HEK293 (cell line): ENCODE results near the gene FNDC1.

Source experiments
- PRDM10 ChIP-seq: fragments of 450-650 bp; formaldehyde crosslinking; IDR thresholded peaks from 2 replicates; pipeline ENCODE4 v1.5.1; 2016; ENCODE audit warnings: missing biosample characterization, missing genetic modification characterization
- SALL2 ChIP-seq: fragments of 450-650 bp; formaldehyde crosslinking; IDR thresholded peaks from 2 replicates; pipeline ENCODE4 v1.5.0; 2017; ENCODE audit warnings: missing biosample characterization, mild to moderate bottlenecking, missing genetic modification characterization, borderline replicate concordance
- SETDB1 ChIP-seq: IDR thresholded peaks from one replicate; pipeline ENCODE4 v1.6.1; 2017; ENCODE audit warnings: mild to moderate bottlenecking, low read length, moderate library complexity, mixed read lengths; ENCODE audit not compliant: insufficient read length
- SP7 ChIP-seq: fragments of 450-650 bp; formaldehyde crosslinking; IDR thresholded peaks from 2 replicates; pipeline ENCODE4 v1.5.1; 2016; ENCODE audit warnings: missing biosample characterization, missing genetic modification characterization
- ZBTB26 ChIP-seq: fragments of 450-650 bp; formaldehyde crosslinking; optimal IDR thresholded peaks from 2 replicates; pipeline ENCODE3; 2016; ENCODE audit warnings: missing biosample characterization, mild to moderate bottlenecking, missing genetic modification characterization
- ZBTB44 ChIP-seq: fragments of 450-650 bp; IDR thresholded peaks from 2 replicates; pipeline ENCODE4 v1.5.1; 2018; ENCODE audit warnings: missing biosample characterization, mild to moderate bottlenecking, missing genetic modification characterization
- ZBTB49 ChIP-seq: fragments of 450-650 bp; formaldehyde crosslinking; IDR thresholded peaks from 2 replicates; pipeline ENCODE4 v1.5.1; 2016; ENCODE audit warnings: missing biosample characterization, missing genetic modification characterization, low read depth
- ZEB2 ChIP-seq: fragments of 450-650 bp; formaldehyde crosslinking; IDR thresholded peaks from 2 replicates; pipeline ENCODE4 v1.5.1; 2016; ENCODE audit warnings: missing biosample characterization, missing genetic modification characterization
- ZNF132 ChIP-seq: fragments of 450-650 bp; formaldehyde crosslinking; IDR thresholded peaks from 2 replicates; pipeline ENCODE4 v1.5.1; 2017; ENCODE audit warnings: missing biosample characterization, missing genetic modification characterization, borderline replicate concordance
- ZNF175 ChIP-seq: fragments of 450-650 bp; formaldehyde crosslinking; IDR thresholded peaks from 2 replicates; pipeline ENCODE4 v1.5.1; 2016; ENCODE audit warnings: missing biosample characterization, missing genetic modification characterization
- ZNF18 ChIP-seq: fragments of 450-650 bp; formaldehyde crosslinking; IDR thresholded peaks from 2 replicates; pipeline ENCODE4 v1.5.1; 2016; ENCODE audit warnings: missing biosample characterization, missing genetic modification characterization
- ZNF202 ChIP-seq: fragments of 450-650 bp; formaldehyde crosslinking; IDR thresholded peaks from 2 replicates; pipeline ENCODE4 v1.5.1; 2016; ENCODE audit warnings: missing biosample characterization, missing genetic modification characterization, borderline replicate concordance
- ZNF341 ChIP-seq: fragments of 450-650 bp; formaldehyde crosslinking; IDR thresholded peaks from 2 replicates; pipeline ENCODE4; 2016; ENCODE audit warnings: low read depth, missing biosample characterization, missing genetic modification characterization
- ZNF362 ChIP-seq: fragments of 450-650 bp; formaldehyde crosslinking; IDR thresholded peaks from 2 replicates; pipeline ENCODE4 v1.5.1; 2016; ENCODE audit warnings: missing biosample characterization, missing genetic modification characterization
- ZNF391 ChIP-seq: fragments of 450-650 bp; formaldehyde crosslinking; IDR thresholded peaks from 2 replicates; pipeline ENCODE4 v1.5.1; 2016; ENCODE audit warnings: low read depth, missing biosample characterization, missing genetic modification characterization, borderline replicate concordance
- ZNF404 ChIP-seq: fragments of 450-650 bp; formaldehyde crosslinking; IDR thresholded peaks from 2 replicates; pipeline ENCODE4 v1.5.1; 2017; ENCODE audit warnings: missing biosample characterization, missing genetic modification characterization
- ZNF426 ChIP-seq: fragments of 450-650 bp; formaldehyde crosslinking; IDR thresholded peaks from 2 replicates; pipeline ENCODE4 v1.5.1; 2017; ENCODE audit warnings: missing biosample characterization, missing genetic modification characterization, mild to moderate bottlenecking, inconsistent platforms, moderate library complexity
- ZNF433 ChIP-seq: fragments of 450-650 bp; formaldehyde crosslinking; IDR thresholded peaks from 2 replicates; pipeline ENCODE4 v1.5.1; 2016; ENCODE audit warnings: missing biosample characterization, missing genetic modification characterization, low read depth
- ZNF501 ChIP-seq: fragments of 450-650 bp; formaldehyde crosslinking; IDR thresholded peaks from 2 replicates; pipeline ENCODE4 v1.5.1; 2016; ENCODE audit warnings: missing biosample characterization, missing genetic modification characterization
- ZNF510 ChIP-seq: fragments of 450-650 bp; formaldehyde crosslinking; IDR thresholded peaks from 2 replicates; pipeline ENCODE4 v1.5.1; 2018; ENCODE audit warnings: mild to moderate bottlenecking, missing genetic modification characterization, missing biosample characterization; ENCODE audit not compliant: insufficient replicate concordance
- ZNF555 ChIP-seq: fragments of 450-650 bp; formaldehyde crosslinking; conservative IDR thresholded peaks from 2 replicates; pipeline ENCODE4 v1.5.1; 2017; ENCODE audit warnings: missing biosample characterization, mild to moderate bottlenecking, missing genetic modification characterization, inconsistent platforms
- ZNF596 ChIP-seq: fragments of 450-650 bp; IDR thresholded peaks from 2 replicates; pipeline ENCODE4 v1.5.0; 2018; ENCODE audit warnings: missing biosample characterization, mild to moderate bottlenecking, missing genetic modification characterization, moderate library complexity
- ZNF610 ChIP-seq: fragments of 450-650 bp; formaldehyde crosslinking; IDR thresholded peaks from 2 replicates; pipeline ENCODE4 v1.5.1; 2016; ENCODE audit warnings: missing biosample characterization, missing genetic modification characterization, borderline replicate concordance
- ZNF626 ChIP-seq: fragments of 450-650 bp; sonication (Bioruptor Pico); formaldehyde crosslinking; IDR thresholded peaks from 2 replicates; pipeline ENCODE4 v1.5.1; 2018; ENCODE audit warnings: missing biosample characterization, missing genetic modification characterization, inconsistent platforms
- ZNF701 ChIP-seq: fragments of 450-650 bp; formaldehyde crosslinking; IDR thresholded peaks from 2 replicates; pipeline ENCODE4 v1.5.1; 2016; ENCODE audit warnings: missing biosample characterization, missing genetic modification characterization
- ZNF777 ChIP-seq: fragments of 450-650 bp; formaldehyde crosslinking; IDR thresholded peaks from 2 replicates; pipeline ENCODE4 v1.5.1; 2017; ENCODE audit warnings: missing biosample characterization, missing genetic modification characterization, borderline replicate concordance
- ZSCAN16 ChIP-seq: fragments of 450-650 bp; formaldehyde crosslinking; IDR thresholded peaks from 2 replicates; pipeline ENCODE4 v1.5.1; 2016; ENCODE audit warnings: missing biosample characterization, missing genetic modification characterization

Gene FNDC1

GRCh38 chr6:159252955-159253508 is 83.8 kb downstream of the FNDC1 start (continued):
- 0 out of 2 replicates have a peak, but pooled peaks have one; percentile 19 for TF ChIP-seq ZNF18 (tag by site-specific recombination)
- 0 out of 2 replicates have a peak, but pooled peaks have one; percentile 65 for TF ChIP-seq ZNF391 (tag by site-specific recombination)
- TF ChIP-seq ZNF596 (tag by site-specific recombination): 0 out of 2 replicates have a peak, but pooled peaks have one; percentile 26
- peak; percentile 96 for TF ChIP-seq ZSCAN16 (tag by site-specific recombination)
- no peak for TF ChIP-seq SALL2 (tag by site-specific recombination)
- no peak for TF ChIP-seq ZBTB26 (tag by site-specific recombination)
- TF ChIP-seq ZNF132 (tag by site-specific recombination): no peak
- peak; percentile 49; the same call in 1 of the 2 replicates for TF ChIP-seq ZBTB44 (tag by site-specific recombination)
- no peak for TF ChIP-seq ZNF626 (tag by site-specific recombination)
- no peak for TF ChIP-seq ZNF610
- peak; percentile 6 for TF ChIP-seq ZNF510 (tag by site-specific recombination)
- no peak for TF ChIP-seq ZNF433 (tag by site-specific recombination)
- no peak for TF ChIP-seq ZNF777
- TF ChIP-seq ZNF701 (tag by site-specific recombination): no peak
- TF ChIP-seq ZNF555 (tag by site-specific recombination): no peak
- peak; percentile 87 for TF ChIP-seq ZEB2 (tag by site-specific recombination)
- TF ChIP-seq ZNF341 (tag by site-specific recombination): peak; percentile 54; the same call in 1 of the 2 replicates
- no peak for TF ChIP-seq ZNF362 (tag by site-specific recombination)
- TF ChIP-seq SETDB1: no peak
- TF ChIP-seq PRDM10 (tag by site-specific recombination): peak; percentile 57
- no peak for TF ChIP-seq ZNF404 (tag by site-specific recombination)
- TF ChIP-seq ZNF175 (tag by site-specific recombination): no peak
- peak; percentile 95 for TF ChIP-seq SP7 (tag by site-specific recombination)
- TF ChIP-seq ZBTB49 (tag by site-specific recombination): no peak
- TF ChIP-seq ZNF501 (tag by site-specific recombination): peak; percentile 70; the same call in 1 of the 2 replicates
- no peak for TF ChIP-seq ZNF426 (tag by site-specific recombination)
- TF ChIP-seq ZNF202 (tag by site-specific recombination): no peak
